ENCODE measurements around the gene ELL2. TPM values are rescaled to one million over a fixed set of nuclear protein-coding genes. Genes with fewer than 3 reads are reported as not detected.
A peak's percentile ranks its signal among the peaks of the same experiment; 100 is the strongest.

Gene ELL2
- total RNA-seq, 1 donor from 2014 or later: 124 TPM

DNA sequence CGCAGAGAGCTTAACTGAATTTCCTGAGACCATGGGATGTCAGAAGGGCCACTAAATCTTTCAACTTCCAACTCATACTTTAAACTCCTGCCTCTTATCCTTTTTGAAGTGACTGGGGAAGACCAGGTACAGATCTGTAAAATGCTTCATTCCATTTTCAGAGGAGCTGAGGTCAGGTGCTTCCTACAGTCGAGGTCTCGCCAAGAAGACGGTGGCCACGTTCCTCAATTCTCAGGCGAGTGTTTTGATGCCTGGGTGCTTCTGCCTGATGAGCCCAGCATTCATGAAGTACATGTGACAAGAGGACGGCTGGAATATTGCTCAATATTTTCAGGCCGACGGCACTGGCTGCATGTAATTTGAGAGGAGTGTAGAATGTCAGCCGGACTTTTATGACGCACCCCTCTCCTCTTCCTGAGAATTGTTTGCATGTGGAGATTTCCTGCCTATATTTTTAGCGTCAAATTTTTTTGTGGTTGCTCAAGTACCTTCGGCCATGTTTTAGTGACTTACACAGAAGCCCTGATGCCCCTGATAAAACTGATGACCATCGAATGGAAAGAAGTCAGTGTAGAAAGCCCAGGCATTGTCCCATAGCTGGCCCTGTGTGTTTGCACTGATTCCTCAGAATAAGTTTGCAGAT, 100.3 kb downstream of the ELL2 start:
- H3K27ac Mint-ChIP-seq: peak overlapping the region; percentile 68
- TF ChIP-seq, protein P1, sequence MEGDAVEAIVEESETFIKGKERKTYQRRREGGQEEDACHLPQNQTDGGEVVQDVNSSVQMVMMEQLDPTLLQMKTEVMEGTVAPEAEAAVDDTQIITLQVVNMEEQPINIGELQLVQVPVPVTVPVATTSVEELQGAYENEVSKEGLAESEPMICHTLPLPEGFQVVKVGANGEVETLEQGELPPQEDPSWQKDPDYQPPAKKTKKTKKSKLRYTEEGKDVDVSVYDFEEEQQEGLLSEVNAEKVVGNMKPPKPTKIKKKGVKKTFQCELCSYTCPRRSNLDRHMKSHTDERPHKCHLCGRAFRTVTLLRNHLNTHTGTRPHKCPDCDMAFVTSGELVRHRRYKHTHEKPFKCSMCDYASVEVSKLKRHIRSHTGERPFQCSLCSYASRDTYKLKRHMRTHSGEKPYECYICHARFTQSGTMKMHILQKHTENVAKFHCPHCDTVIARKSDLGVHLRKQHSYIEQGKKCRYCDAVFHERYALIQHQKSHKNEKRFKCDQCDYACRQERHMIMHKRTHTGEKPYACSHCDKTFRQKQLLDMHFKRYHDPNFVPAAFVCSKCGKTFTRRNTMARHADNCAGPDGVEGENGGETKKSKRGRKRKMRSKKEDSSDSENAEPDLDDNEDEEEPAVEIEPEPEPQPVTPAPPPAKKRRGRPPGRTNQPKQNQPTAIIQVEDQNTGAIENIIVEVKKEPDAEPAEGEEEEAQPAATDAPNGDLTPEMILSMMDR (IDR thresholded peaks at IDR 0.05; ENCODE audit: unreplicated experiment): no peak
- H3K27me3 Mint-ChIP-seq: no peaks in the 10 kb centered on the region
- no peak for DNase-seq (ENCODE audit: low spot score, unreplicated experiment)
- H3K4me3 Mint-ChIP-seq (ENCODE audit: low read depth): no peak overlapping the region
- no peaks in the 10 kb centered on the region for H3K36me3 Mint-ChIP-seq (ENCODE audit: insufficient read depth)
- peaks cover 3% of the 10 kb centered on the region for H3K9me3 Mint-ChIP-seq (ENCODE audit: low read depth)
- peaks cover 75% of the 10 kb centered on the region for H3K4me1 Mint-ChIP-seq (ENCODE audit: low read depth)

DNA sequence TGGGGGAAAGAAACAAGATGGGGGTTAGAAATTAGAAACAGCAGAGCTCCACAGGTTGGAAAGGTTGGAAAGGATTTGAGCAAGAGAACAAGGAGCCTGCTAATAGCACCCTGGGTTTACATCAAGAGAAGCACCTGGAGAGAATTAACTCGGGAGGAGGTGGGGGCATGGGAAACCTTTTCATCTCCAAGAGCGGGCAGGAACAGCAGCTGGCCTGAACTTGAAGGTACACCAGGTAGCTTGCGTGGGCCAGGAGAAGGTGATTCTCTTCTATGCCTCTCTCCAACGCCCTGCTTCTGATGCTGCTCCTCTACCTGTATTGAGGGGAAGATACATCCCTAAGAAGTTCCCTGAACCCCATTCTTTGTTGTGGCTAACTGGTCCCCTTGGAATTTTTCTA, 102.0 kb downstream of the ELL2 start:
- no peak for DNase-seq (ENCODE audit: low spot score, unreplicated experiment)
- TF ChIP-seq, protein P1 (IDR thresholded peaks at IDR 0.05; ENCODE audit: unreplicated experiment): no peak
- Mint-ChIP-seq H3K36me3 (ENCODE audit: insufficient read depth) (no peaks in the 10 kb centered on the region), H3K9me3 (ENCODE audit: low read depth) (no peaks in the 10 kb centered on the region), H3K27ac (peak overlapping the region; percentile 95), H3K4me3 (ENCODE audit: low read depth) (peak overlapping the region; percentile 30), H3K4me1 (ENCODE audit: low read depth) (peaks cover 67% of the 10 kb centered on the region), H3K27me3 (no peaks in the 10 kb centered on the region)

DNA sequence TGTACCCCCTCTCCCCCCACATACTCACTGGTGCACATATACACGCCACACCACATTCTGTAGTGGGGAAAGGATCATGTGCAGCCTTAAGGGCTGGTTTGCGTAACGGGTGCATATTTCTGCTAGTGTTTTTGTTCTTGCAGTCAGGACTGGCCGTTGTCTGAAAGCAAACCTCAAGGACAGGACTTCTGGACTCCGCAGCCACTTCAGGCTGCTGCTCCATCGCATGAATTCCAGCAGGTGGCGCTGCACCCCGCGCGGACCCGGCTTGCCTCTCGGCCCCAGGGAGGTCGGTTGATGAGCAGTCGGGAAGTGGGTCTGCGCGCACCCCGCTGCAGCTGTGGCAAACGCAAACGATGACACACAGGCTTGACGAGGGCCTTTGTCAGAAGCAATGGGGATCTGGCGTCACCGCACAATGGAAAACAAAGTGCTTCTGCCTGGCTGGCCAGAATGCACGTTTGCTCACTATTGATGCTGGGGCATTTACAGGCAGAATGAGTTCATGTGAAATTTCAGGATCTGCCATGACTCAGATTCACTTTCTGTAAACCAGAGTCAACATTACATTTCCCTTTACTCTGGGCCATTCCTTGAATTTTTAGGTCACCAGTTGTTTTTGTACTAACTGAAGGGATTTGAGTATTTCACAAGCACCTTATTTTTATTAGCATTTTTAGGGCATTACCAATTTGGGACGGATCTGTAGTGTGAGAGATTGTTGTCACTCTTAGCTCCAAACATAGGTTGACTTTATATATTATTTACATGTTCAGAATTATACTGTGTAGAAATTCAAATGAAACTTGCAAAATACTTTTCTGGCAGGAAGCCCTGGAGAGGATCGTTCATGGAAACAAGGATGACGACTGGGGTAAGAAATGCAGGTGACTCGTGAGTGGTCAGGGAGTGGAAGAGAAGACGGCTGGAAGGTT, 102.7 kb downstream of the ELL2 start:
- peak; percentile 91 for DNase-seq (ENCODE audit: low spot score, unreplicated experiment)
- Mint-ChIP-seq H3K4me3 (ENCODE audit: low read depth) (peak overlapping the region; percentile 35), H3K27ac (peak overlapping the region; percentile 95), H3K36me3 (ENCODE audit: insufficient read depth) (no peaks in the 10 kb centered on the region), H3K27me3 (no peaks in the 10 kb centered on the region), H3K4me1 (ENCODE audit: low read depth) (peaks cover 61% of the 10 kb centered on the region), H3K9me3 (ENCODE audit: low read depth) (no peaks in the 10 kb centered on the region)
- TF ChIP-seq, protein P1 (IDR thresholded peaks at IDR 0.05; ENCODE audit: unreplicated experiment): peak; percentile 100

DNA sequence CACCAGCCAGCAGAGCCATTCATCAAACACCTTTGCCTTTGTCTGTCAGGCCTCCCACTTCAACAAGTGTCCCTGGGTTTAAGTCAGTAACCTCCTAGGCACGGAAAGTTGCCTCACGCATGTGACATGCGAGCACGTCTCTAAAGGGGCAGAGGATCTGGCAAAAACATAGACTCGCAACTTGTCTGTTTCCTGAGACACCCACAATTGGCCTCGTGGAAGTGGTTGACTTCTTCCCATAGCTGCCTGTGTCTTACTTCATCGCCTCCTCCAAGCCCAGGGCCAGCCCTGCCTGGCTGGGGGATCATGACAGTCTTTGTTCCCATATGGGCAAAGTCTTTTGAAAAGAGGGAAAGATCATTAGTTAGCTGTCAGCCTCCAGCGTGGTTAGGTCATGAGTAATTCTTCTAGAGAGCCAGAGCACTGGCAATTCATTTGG, 103.6 kb downstream of the ELL2 start:
- H3K4me1 Mint-ChIP-seq (ENCODE audit: low read depth): peaks cover 55% of the 10 kb centered on the region
- H3K4me3 Mint-ChIP-seq (ENCODE audit: low read depth): no peak overlapping the region
- no peaks in the 10 kb centered on the region for H3K27me3 Mint-ChIP-seq
- peak overlapping the region; percentile 95 for H3K27ac Mint-ChIP-seq
- H3K36me3 Mint-ChIP-seq (ENCODE audit: insufficient read depth): no peaks in the 10 kb centered on the region
- TF ChIP-seq, protein P1 (IDR thresholded peaks at IDR 0.05; ENCODE audit: unreplicated experiment): no peak
- DNase-seq (ENCODE audit: low spot score, unreplicated experiment): no peak
- no peaks in the 10 kb centered on the region for H3K9me3 Mint-ChIP-seq (ENCODE audit: low read depth)

DNA sequence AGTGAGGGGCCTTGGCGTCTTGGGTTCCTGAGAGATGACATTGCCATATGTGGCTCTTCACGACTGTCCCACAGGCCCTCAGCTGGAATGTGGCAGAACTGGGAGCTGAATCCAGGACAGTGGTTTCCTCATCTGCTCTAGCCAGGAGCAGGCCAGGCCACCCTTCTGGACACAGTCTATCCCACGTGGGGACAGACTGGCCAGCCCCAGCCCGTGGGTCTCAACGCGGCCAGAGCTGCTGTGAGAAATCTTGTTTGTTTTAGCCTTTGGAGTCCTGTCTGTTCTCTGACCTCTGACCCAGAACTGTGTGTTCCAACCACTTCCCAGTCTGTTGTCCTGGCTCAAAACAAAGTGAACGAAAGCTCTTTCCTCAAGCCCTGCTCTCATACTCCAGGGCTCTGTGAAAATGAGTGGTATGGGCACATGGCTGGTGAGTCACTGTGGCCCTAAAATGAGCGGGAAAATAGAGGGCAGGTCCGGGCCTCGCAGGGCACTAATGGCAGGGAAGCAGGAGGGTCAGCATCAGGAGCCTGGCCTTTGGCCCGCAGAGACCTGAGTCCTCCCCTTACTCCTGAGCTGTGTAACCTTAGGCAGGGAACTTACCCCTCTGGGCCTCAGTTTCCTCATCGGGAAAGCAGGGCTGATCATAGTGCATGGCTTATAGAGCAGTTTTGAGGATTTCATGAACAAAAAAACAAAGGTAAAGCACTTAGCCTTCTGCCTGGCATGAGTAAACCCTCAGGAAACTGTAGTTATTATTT, 104.3 kb downstream of the ELL2 start:
- peak overlapping the region; percentile 46 for H3K4me3 Mint-ChIP-seq (ENCODE audit: low read depth)
- H3K27me3 Mint-ChIP-seq: no peaks in the 10 kb centered on the region
- peaks cover 48% of the 10 kb centered on the region for H3K4me1 Mint-ChIP-seq (ENCODE audit: low read depth)
- no peak for DNase-seq (ENCODE audit: low spot score, unreplicated experiment)
- TF ChIP-seq, protein P1 (IDR thresholded peaks at IDR 0.05; ENCODE audit: unreplicated experiment): no peak
- no peaks in the 10 kb centered on the region for H3K36me3 Mint-ChIP-seq (ENCODE audit: insufficient read depth)
- H3K27ac Mint-ChIP-seq: peak overlapping the region; percentile 91
- no peaks in the 10 kb centered on the region for H3K9me3 Mint-ChIP-seq (ENCODE audit: low read depth)

Data from progenitor cell of endocrine pancreas (in vitro differentiated cells).